Fibroblast of skin of abdomen (primary cell): ENCODE data around the gene PCYT1A.
A peak's percentile ranks its signal among the peaks of the same experiment; 100 is the strongest.
"Not testable (repeated sequence)": the region's sequence is repeated elsewhere in the genome, so short reads cannot be mapped to it uniquely, and the experiment has no call there.

ENCODE experiments used
- DNase-seq: peaks from one replicate; pipeline ENCODE4 v3.0.0-alpha.2; 2013

Gene PCYT1A

GRCh38 chr3:196287090-196287439 lies 461 bp downstream of the PCYT1A start:
- DNase-seq = peak; percentile 5

GRCh38 chr3:196284396-196284795 lies 3.1 kb downstream of the PCYT1A start:
- DNase-seq = no peak

GRCh38 chr3:196281962-196282361 lies 5.6 kb downstream of the PCYT1A start:
- no peak for DNase-seq

- no peak for DNase-seq
Measured at GRCh38 chr3:196280689-196281440, 6.7 kb downstream of the PCYT1A start.

GRCh38 chr3:196275126-196275525 lies 12.4 kb downstream of the PCYT1A start:
- DNase-seq = no peak

GRCh38 chr3:196274585-196274984 lies 12.9 kb downstream of the PCYT1A start:
- DNase-seq = no peak

GRCh38 chr3:196273655-196274054 lies 13.9 kb downstream of the PCYT1A start:
- DNase-seq = no peak

- DNase-seq = no peak
Measured at GRCh38 chr3:196272826-196273225, 14.7 kb downstream of the PCYT1A start.

GRCh38 chr3:196270499-196270898 lies 17.0 kb downstream of the PCYT1A start:
- DNase-seq = no peak

- peak; percentile 69 for DNase-seq
Measured at GRCh38 chr3:196268284-196269163, 19.0 kb downstream of the PCYT1A start.

- DNase-seq = no peak
Measured at GRCh38 chr3:196263819-196264218, 23.7 kb downstream of the PCYT1A start.

GRCh38 chr3:196260784-196261183 lies 26.7 kb downstream of the PCYT1A start:
- no peak for DNase-seq

- no peak for DNase-seq
Measured at GRCh38 chr3:196255776-196256175, 31.8 kb downstream of the PCYT1A start.

GRCh38 chr3:196254376-196255283 lies 32.9 kb downstream of the PCYT1A start:
- DNase-seq = no peak

GRCh38 chr3:196251918-196252317 lies 35.6 kb downstream of the PCYT1A start:
- no peak for DNase-seq

- DNase-seq = peak; percentile 44
Measured at GRCh38 chr3:196246612-196247308, 40.8 kb downstream of the PCYT1A start.

- DNase-seq = not testable (repeated sequence)
Measured at GRCh38 chr3:196244166-196244565, 43.4 kb downstream of the PCYT1A start.

GRCh38 chr3:196241704-196242103 lies 45.8 kb downstream of the PCYT1A start:
- no peak for DNase-seq

GRCh38 chr3:196240424-196240823 lies 47.1 kb downstream of the PCYT1A start:
- no peak for DNase-seq

GRCh38 chr3:196238612-196239560 lies 48.6 kb downstream of the PCYT1A start:
- DNase-seq = peak; percentile 14

GRCh38 chr3:196237203-196237602 lies 50.3 kb downstream of the PCYT1A start:
- no peak for DNase-seq
